ENCODE data around the gene ARL6IP4.

GRCh38 chr12:123010110-123010509 is 29.6 kb downstream of the ARL6IP4 start:
- TF ChIP-seq POLR2A (IDR thresholded peaks at IDR 0.05; ENCODE audit: extremely low read depth, insufficient read length) (no peak), MYC (IDR thresholded peaks at IDR 0.05; ENCODE audit: low read depth, low read length) (no peak)
- TF ChIP-seq, protein P1, sequence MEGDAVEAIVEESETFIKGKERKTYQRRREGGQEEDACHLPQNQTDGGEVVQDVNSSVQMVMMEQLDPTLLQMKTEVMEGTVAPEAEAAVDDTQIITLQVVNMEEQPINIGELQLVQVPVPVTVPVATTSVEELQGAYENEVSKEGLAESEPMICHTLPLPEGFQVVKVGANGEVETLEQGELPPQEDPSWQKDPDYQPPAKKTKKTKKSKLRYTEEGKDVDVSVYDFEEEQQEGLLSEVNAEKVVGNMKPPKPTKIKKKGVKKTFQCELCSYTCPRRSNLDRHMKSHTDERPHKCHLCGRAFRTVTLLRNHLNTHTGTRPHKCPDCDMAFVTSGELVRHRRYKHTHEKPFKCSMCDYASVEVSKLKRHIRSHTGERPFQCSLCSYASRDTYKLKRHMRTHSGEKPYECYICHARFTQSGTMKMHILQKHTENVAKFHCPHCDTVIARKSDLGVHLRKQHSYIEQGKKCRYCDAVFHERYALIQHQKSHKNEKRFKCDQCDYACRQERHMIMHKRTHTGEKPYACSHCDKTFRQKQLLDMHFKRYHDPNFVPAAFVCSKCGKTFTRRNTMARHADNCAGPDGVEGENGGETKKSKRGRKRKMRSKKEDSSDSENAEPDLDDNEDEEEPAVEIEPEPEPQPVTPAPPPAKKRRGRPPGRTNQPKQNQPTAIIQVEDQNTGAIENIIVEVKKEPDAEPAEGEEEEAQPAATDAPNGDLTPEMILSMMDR (IDR thresholded peaks at IDR 0.05; ENCODE audit: low read depth, low read length) = no peak

Measured in NB4 (cell line).